Measurements from ENCODE around the gene MFSD1.
A peak's percentile ranks its signal among the peaks of the same experiment; 100 is the strongest.

Gene MFSD1

GRCh38 chr3:158809642-158810041, 7.8 kb downstream of the MFSD1 start:
- no peak for TF ChIP-seq CTCF (IDR thresholded peaks at IDR 0.05)
- no peaks in the 10 kb centered on the region for H3K9me3 Mint-ChIP-seq
- H3K4me1 Mint-ChIP-seq = no peaks in the 10 kb centered on the region
- no peaks in the 10 kb centered on the region for H3K36me3 Mint-ChIP-seq (ENCODE audit: low read depth)
- no peak for DNase-seq
- H3K27ac Mint-ChIP-seq = no peak overlapping the region
- H3K27me3 Mint-ChIP-seq (ENCODE audit: low read depth, poor library complexity) = no peaks in the 10 kb centered on the region
- H3K4me3 Mint-ChIP-seq = no peak overlapping the region

- H3K9me3 Mint-ChIP-seq = no peaks in the 10 kb centered on the region
- H3K4me1 Mint-ChIP-seq = no peaks in the 10 kb centered on the region
- TF ChIP-seq CTCF (IDR thresholded peaks at IDR 0.05) = no peak
- no peak overlapping the region for H3K27ac Mint-ChIP-seq
- H3K4me3 Mint-ChIP-seq = no peak overlapping the region
- DNase-seq = no peak
- no peaks in the 10 kb centered on the region for H3K36me3 Mint-ChIP-seq (ENCODE audit: low read depth)
- H3K27me3 Mint-ChIP-seq (ENCODE audit: low read depth, poor library complexity) = no peaks in the 10 kb centered on the region
Measured at GRCh38 chr3:158810823-158811724, 9.2 kb downstream of the MFSD1 start.

GRCh38 chr3:158819282-158819681, 17.4 kb downstream of the MFSD1 start:
- H3K36me3 Mint-ChIP-seq (ENCODE audit: low read depth) = peaks cover 9% of the 10 kb centered on the region

GRCh38 chr3:158820521-158820920, 18.7 kb downstream of the MFSD1 start:
- H3K27ac Mint-ChIP-seq = no peak overlapping the region
- TF ChIP-seq CTCF (IDR thresholded peaks at IDR 0.05) = no peak
- H3K27me3 Mint-ChIP-seq (ENCODE audit: low read depth, poor library complexity) = no peaks in the 10 kb centered on the region
- no peaks in the 10 kb centered on the region for H3K9me3 Mint-ChIP-seq
- no peak for DNase-seq
- H3K4me3 Mint-ChIP-seq = no peak overlapping the region
- peaks cover 9% of the 10 kb centered on the region for H3K36me3 Mint-ChIP-seq (ENCODE audit: low read depth)
- no peaks in the 10 kb centered on the region for H3K4me1 Mint-ChIP-seq

More at GRCh38 chr3:158819282-158819681, 17.4 kb downstream of the MFSD1 start:
- Mint-ChIP-seq H3K27me3 (ENCODE audit: low read depth, poor library complexity) (no peaks in the 10 kb centered on the region), H3K4me1 (no peaks in the 10 kb centered on the region), H3K27ac (peak overlapping the region; percentile 9), H3K4me3 (no peak overlapping the region), H3K9me3 (no peaks in the 10 kb centered on the region)
- no peak for DNase-seq
- TF ChIP-seq CTCF (IDR thresholded peaks at IDR 0.05) = no peak

GRCh38 chr3:158821847-158822246, 20.0 kb downstream of the MFSD1 start:
- Mint-ChIP-seq H3K9me3 (no peaks in the 10 kb centered on the region), H3K36me3 (ENCODE audit: low read depth) (peaks cover 8% of the 10 kb centered on the region), H3K27ac (no peak overlapping the region), H3K27me3 (ENCODE audit: low read depth, poor library complexity) (no peaks in the 10 kb centered on the region), H3K4me1 (no peaks in the 10 kb centered on the region), H3K4me3 (no peak overlapping the region)
- no peak for TF ChIP-seq CTCF (IDR thresholded peaks at IDR 0.05)
- DNase-seq = no peak

GRCh38 chr3:158823426-158823825, 21.6 kb downstream of the MFSD1 start:
- H3K9me3 Mint-ChIP-seq = no peaks in the 10 kb centered on the region
- no peak for TF ChIP-seq CTCF (IDR thresholded peaks at IDR 0.05)
- no peaks in the 10 kb centered on the region for H3K4me1 Mint-ChIP-seq
- no peak for DNase-seq
- H3K36me3 Mint-ChIP-seq (ENCODE audit: low read depth) = peaks cover 1% of the 10 kb centered on the region
- H3K27me3 Mint-ChIP-seq (ENCODE audit: low read depth, poor library complexity) = no peaks in the 10 kb centered on the region
- H3K27ac Mint-ChIP-seq = no peak overlapping the region
- no peak overlapping the region for H3K4me3 Mint-ChIP-seq

Data from nephron progenitor cell (in vitro differentiated cells).